ENCODE data around the gene CTBP1.

- TF ChIP-seq EZH2 (IDR thresholded peaks at IDR 0.05; ENCODE audit: borderline replicate concordance, low read length): no peak
- no peak for TF ChIP-seq CTCF (IDR thresholded peaks at IDR 0.05; ENCODE audit: low read length)
Measured at GRCh38 chr4:1176398-1177273, 72.3 kb downstream of the CTBP1 start.

Data from OCI-LY1 (cell line).